Effector memory CD4-positive, alpha-beta T cell (primary cell): ENCODE measurements around the gene CDT1.

Source experiments
- DNase-seq, 3 donors: peaks; one replicate each; pipeline ENCODE4 v3.0.0-alpha.2; 2020
- H3K27ac ChIP-seq: 2 replicates; pipeline ENCODE4 v1.7.0; 2013; ENCODE audit warnings: mild to moderate bottlenecking, low read length, moderate library complexity; ENCODE audit not compliant: insufficient read depth, poor library complexity, severe bottlenecking
- H3K27me3 ChIP-seq: replicated peaks from 2 replicates; pipeline ENCODE4 v1.7.0; 2013; ENCODE audit warnings: mild to moderate bottlenecking, low read length; ENCODE audit not compliant: insufficient read depth, control insufficient read depth, poor library complexity, severe bottlenecking
- H3K36me3 ChIP-seq: 2 replicates; pipeline ENCODE4 v1.7.0; 2013; ENCODE audit warnings: mild to moderate bottlenecking, low read length, moderate library complexity; ENCODE audit not compliant: control insufficient read depth, insufficient read depth
- H3K4me1 ChIP-seq: 2 replicates; pipeline ENCODE4 v1.7.0; 2013; ENCODE audit warnings: low read length, mild to moderate bottlenecking; ENCODE audit not compliant: control insufficient read depth, insufficient read depth, poor library complexity, severe bottlenecking
- H3K4me3 ChIP-seq: 2 replicates; pipeline ENCODE4 v1.7.0; 2013; ENCODE audit warnings: low read length, low read depth, mild to moderate bottlenecking; ENCODE audit not compliant: insufficient read depth, poor library complexity, severe bottlenecking
- H3K9me3 ChIP-seq: 2 replicates; pipeline ENCODE4 v1.7.0; 2013; ENCODE audit warnings: mild to moderate bottlenecking, low read length, moderate library complexity; ENCODE audit not compliant: control insufficient read depth

Gene CDT1

DNA sequence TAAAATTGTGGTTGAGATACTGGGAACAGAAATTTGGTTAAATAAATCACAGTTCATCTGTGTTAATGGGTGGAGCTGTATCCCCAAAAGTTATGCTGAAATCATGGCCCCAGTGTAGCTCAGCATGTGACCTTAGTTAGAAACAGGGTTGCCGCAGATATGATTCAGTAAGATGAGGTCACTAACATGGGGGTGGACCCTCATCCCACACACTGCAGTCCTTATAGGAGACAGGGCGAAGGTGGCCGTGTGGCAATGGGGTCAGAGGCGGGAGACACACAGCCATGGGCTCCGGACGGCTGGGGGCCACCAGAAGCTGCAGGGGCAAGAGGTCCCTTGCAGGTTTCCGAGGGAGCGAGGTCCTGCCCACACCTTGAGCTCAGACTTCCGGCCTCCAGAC is 42.5 kb downstream of the CDT1 start:
- H3K9me3 ChIP-seq = no peaks in the 10 kb centered on the region
- no peak for DNase-seq

DNA sequence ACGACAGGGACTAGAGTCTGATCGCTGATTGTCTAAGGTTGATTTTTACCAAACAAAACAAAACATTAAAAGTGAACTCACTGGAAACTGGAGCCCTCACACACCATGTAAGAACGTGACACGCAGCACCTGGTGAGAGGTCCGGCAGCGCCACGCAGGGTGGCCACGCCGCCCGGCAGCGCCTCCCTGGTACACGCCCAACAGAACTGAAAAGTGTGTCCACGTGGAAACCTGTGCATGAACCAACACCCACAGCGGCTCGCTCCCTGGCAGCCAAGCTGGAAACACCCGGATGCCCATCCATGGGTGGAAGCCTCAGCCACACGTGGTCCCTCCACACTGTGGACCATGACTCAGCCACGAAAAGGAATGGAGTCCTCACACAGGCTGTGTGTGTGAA is 44.1 kb downstream of the CDT1 start:
- Histone ChIP-seq H3K36me3 (no peaks in the 10 kb centered on the region), H3K4me1 (no peaks in the 10 kb centered on the region), H3K9me3 (no peaks in the 10 kb centered on the region), H3K27me3 (no peaks in the 10 kb centered on the region), H3K27ac (no peak overlapping the region), H3K4me3 (no peak overlapping the region)
- no peak for DNase-seq

More for the DNA sequence above, 42.5 kb downstream of the CDT1 start:
- H3K4me3 ChIP-seq = no peak overlapping the region
- peaks cover under 1% of the 10 kb centered on the region for H3K36me3 ChIP-seq
- H3K27ac ChIP-seq = no peak overlapping the region
- no peaks in the 10 kb centered on the region for H3K27me3 ChIP-seq
- H3K4me1 ChIP-seq = no peaks in the 10 kb centered on the region

DNA sequence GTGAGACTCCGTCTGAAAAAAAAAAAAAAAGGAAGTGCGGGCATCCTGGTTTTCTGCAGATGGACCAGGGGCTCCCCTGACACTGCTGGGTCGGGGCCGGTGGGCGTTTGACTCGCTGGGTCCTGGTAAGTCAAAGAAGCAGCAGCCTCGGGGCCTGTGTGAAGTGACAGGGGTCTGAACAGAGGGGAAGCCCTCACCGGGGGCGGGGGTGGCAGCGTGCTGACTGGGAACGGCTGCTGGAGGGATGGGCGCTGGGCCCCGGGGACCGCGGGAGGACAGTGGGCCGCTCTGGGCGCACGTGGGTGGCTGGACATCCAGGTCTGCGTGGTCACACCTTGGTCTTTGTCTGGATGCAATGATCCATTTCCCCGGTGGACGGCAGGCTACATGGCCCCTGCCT is 45.0 kb downstream of the CDT1 start:
- no peaks in the 10 kb centered on the region for H3K9me3 ChIP-seq
- no peaks in the 10 kb centered on the region for H3K27me3 ChIP-seq
- no peak overlapping the region for H3K4me3 ChIP-seq
- no peak for DNase-seq
- no peaks in the 10 kb centered on the region for H3K4me1 ChIP-seq
- no peaks in the 10 kb centered on the region for H3K36me3 ChIP-seq
- no peak overlapping the region for H3K27ac ChIP-seq

DNA sequence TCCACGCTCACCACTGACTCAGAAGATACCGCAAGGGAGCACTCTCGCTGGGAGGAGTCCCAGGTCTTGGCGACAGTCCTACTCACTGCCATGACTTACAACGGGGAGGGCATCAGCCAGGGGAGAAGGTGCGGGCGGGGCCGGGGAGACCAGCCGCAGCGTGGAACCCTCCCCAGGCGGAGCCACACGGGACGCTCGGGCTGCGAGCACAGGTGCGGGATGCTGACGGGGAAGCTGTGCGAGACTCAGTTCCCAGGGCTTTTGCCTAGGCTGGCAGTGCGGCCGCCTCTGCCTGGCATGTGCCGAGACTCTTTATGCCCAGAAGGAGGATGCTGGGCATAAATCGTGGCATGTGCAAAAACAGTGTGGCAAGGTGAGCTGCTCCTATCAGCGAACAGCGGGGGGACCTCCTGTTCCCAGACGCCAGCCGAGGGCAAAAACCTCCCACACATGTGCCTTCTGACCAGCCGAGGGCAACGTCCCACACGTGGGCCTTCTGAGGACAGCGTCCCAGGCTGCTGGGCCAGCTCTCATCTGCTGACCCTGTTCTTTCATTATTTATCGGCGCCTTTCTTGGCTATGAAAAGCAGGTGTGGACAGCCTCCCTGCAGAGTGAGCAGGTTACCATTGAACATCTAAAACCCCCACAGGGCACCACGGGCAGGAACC is 47.1 kb downstream of the CDT1 start:
- Histone ChIP-seq H3K4me1 (peaks cover 6% of the 10 kb centered on the region), H3K27me3 (no peaks in the 10 kb centered on the region), H3K4me3 (no peak overlapping the region), H3K36me3 (no peaks in the 10 kb centered on the region), H3K27ac (no peak overlapping the region), H3K9me3 (no peaks in the 10 kb centered on the region)
- no peak for DNase-seq

DNA sequence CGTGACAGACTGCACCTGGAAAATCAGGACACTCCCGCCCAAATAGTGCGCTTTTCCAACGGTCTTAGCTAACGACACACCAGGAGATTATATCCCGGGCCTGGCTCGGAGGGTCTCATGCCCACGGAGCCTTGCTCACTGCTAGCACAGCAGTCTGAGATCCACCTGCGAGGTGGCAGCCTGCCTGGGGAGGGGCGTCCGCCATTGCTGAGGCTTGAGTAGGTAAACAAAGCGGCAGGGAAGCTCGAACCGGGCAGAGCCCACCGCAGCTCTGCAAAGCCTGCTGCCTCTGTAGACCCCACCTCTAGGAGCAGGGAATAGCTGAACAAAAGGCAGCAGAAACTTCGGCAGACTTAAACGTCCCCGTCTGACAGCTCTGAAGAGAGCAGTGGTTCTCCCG is 48.0 kb downstream of the CDT1 start:
- no peaks in the 10 kb centered on the region for H3K36me3 ChIP-seq
- H3K4me1 ChIP-seq = peaks cover 13% of the 10 kb centered on the region
- H3K27me3 ChIP-seq = no peaks in the 10 kb centered on the region
- no peaks in the 10 kb centered on the region for H3K9me3 ChIP-seq
- H3K27ac ChIP-seq = no peak overlapping the region
- DNase-seq = no peak
- no peak overlapping the region for H3K4me3 ChIP-seq

DNA sequence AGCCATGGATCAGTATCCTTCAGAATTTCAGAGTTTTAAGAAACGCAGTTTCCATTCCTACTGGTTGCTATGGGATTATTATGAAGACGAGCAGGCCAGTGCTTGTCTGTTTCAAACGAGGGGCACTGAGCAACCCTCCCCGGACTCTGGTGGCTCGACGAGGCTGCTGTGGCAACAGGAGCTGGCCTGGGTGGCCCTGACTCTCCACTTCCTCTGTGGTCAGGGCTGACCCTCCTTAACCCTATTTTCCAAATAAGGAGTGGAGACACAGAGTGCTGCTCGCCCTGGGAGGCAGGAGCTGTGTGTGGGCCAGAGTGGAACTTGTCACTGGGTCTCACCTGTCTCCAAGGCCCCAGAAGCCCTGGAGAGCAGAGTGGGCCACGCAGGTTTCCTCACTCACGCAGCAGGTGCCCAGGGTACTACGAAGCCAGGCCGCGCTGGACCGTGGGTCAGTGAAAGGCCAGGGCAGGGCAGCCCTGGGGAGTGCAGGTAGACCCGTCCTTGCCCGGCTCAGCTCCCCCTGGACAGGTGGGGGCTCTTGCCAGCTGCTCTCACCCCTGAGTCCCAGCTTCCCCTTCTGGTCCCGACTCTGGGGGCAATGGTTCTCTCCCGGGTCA is 49.8 kb downstream of the CDT1 start:
- no peaks in the 10 kb centered on the region for H3K9me3 ChIP-seq
- H3K4me1 ChIP-seq = peaks cover 23% of the 10 kb centered on the region
- H3K4me3 ChIP-seq = no peak overlapping the region
- no peak for DNase-seq
- H3K27me3 ChIP-seq = no peaks in the 10 kb centered on the region
- H3K36me3 ChIP-seq = no peaks in the 10 kb centered on the region
- H3K27ac ChIP-seq = no peak overlapping the region

DNA sequence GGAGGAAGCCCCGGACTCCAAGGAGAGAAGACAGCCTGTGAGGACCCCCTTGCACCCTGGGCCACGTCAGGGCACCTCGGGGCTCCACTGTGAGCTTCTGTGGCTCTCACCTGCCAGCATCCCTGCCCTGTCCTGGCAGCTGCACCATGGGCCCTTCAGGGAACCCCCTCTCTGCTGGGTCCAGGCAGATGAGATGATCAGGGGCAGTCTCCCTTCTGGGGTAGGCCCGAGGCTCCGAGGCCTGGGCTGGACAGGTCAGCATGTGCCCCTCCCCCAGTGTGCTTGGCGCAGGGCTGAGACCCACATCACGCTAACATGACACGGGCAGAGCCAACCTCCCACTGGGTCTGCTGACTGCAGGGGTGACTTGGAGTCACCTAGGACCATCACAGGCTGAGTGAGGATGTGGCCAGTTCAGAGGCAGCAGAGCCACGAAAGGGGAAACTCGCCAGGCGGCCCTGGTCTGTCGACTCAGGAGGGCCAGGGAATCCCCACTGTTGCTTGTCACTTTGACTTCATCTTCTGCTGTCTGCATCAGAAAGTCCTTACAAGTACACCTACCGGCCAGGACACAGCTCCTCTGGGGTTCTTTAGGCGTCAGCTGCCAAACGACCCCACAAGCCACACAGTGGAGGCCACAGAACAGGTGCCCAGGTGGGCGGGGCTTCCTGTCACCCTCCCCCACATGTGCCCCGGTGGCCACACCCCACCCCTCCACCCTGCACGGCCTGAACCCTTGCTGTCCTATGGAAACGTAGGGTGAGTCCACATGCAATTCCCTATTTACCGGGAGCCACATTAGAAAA is 50.9 kb downstream of the CDT1 start:
- no peaks in the 10 kb centered on the region for H3K27me3 ChIP-seq
- no peaks in the 10 kb centered on the region for H3K9me3 ChIP-seq
- H3K4me3 ChIP-seq = no peak overlapping the region
- H3K36me3 ChIP-seq = peaks cover 8% of the 10 kb centered on the region
- DNase-seq = no peak
- no peak overlapping the region for H3K27ac ChIP-seq
- peaks cover 24% of the 10 kb centered on the region for H3K4me1 ChIP-seq

DNA sequence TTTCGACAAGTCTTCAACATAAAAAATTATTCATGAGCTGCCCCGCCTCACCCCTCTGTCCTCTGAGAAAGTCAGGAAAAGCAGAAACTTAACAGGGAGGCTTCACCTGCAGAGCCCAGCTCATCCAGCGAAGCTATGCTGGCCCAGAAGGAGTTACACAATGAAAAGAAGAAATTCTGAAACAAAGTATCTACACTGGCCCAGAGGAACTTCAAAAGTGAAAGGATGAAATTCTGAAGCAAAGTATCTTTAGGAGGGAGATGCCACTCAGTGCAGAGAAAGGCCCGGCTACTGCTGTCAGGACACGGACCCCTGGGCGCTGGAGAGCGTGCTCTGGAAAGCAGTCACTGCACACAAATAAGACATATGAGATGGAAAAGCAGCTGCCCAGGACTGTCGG is 51.6 kb downstream of the CDT1 start:
- Histone ChIP-seq H3K27me3 (no peaks in the 10 kb centered on the region), H3K4me1 (peaks cover 24% of the 10 kb centered on the region), H3K9me3 (no peaks in the 10 kb centered on the region), H3K4me3 (no peak overlapping the region), H3K27ac (no peak overlapping the region), H3K36me3 (peaks cover 15% of the 10 kb centered on the region)
- no peak for DNase-seq

DNA sequence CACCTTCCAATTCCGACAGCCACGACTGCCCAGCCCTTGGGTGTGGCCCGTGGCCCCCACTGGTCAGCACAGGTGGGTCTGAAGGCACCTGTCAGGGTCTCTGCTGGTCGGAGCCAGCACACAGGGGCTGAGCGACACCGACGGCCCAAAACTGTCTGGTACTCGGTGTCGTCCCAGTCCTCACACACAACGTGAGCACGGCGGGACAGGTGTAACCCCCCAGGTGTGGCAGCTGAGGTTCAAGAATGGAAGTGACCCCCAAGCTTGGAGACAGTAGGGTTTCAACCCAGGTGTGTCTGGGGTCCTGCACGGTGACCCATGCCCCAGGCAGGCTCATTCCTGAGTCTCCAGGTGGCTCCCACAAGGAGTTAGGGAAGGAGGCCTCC is 52.1 kb downstream of the CDT1 start:
- Histone ChIP-seq H3K9me3 (no peaks in the 10 kb centered on the region), H3K36me3 (peaks cover 20% of the 10 kb centered on the region), H3K4me1 (peaks cover 24% of the 10 kb centered on the region), H3K27me3 (no peaks in the 10 kb centered on the region), H3K27ac (peak overlapping the region; percentile 45), H3K4me3 (no peak overlapping the region)
- peak in 1 of 3 donors; percentile 5 for DNase-seq
